Lower leg skin (tissue), 3 donors: ENCODE results near the gene RAD18.

ENCODE experiments used
- POLR2A ChIP-seq, 2 donors: fragments of 450-650 bp; IDR thresholded peaks; one replicate each; pipeline ENCODE4 v1.6.1; 2016 to 2017; ENCODE audit warnings: antibody characterized with exemption in 2 of 2, mild to moderate bottlenecking in 1 of 2, moderate library complexity in 1 of 2
- TF ChIP-seq, protein P1 (sequence below), 3 donors: fragments of 450-650 bp; IDR thresholded peaks; one replicate each; pipeline ENCODE4 v1.5.1; 2016; ENCODE audit warnings: antibody characterized with exemption in 3 of 3, mild to moderate bottlenecking in 3 of 3, moderate library complexity in 2 of 3

GRCh38 chr3:8895829-8896228 is 67.4 kb downstream of the RAD18 start:
- TF ChIP-seq, protein P1, sequence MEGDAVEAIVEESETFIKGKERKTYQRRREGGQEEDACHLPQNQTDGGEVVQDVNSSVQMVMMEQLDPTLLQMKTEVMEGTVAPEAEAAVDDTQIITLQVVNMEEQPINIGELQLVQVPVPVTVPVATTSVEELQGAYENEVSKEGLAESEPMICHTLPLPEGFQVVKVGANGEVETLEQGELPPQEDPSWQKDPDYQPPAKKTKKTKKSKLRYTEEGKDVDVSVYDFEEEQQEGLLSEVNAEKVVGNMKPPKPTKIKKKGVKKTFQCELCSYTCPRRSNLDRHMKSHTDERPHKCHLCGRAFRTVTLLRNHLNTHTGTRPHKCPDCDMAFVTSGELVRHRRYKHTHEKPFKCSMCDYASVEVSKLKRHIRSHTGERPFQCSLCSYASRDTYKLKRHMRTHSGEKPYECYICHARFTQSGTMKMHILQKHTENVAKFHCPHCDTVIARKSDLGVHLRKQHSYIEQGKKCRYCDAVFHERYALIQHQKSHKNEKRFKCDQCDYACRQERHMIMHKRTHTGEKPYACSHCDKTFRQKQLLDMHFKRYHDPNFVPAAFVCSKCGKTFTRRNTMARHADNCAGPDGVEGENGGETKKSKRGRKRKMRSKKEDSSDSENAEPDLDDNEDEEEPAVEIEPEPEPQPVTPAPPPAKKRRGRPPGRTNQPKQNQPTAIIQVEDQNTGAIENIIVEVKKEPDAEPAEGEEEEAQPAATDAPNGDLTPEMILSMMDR (IDR thresholded peaks at IDR 0.05) = no peak
- TF ChIP-seq POLR2A (IDR thresholded peaks at IDR 0.05) = no peak
